ENCODE data around the gene YOD1.

YOD1 gene

DNA sequence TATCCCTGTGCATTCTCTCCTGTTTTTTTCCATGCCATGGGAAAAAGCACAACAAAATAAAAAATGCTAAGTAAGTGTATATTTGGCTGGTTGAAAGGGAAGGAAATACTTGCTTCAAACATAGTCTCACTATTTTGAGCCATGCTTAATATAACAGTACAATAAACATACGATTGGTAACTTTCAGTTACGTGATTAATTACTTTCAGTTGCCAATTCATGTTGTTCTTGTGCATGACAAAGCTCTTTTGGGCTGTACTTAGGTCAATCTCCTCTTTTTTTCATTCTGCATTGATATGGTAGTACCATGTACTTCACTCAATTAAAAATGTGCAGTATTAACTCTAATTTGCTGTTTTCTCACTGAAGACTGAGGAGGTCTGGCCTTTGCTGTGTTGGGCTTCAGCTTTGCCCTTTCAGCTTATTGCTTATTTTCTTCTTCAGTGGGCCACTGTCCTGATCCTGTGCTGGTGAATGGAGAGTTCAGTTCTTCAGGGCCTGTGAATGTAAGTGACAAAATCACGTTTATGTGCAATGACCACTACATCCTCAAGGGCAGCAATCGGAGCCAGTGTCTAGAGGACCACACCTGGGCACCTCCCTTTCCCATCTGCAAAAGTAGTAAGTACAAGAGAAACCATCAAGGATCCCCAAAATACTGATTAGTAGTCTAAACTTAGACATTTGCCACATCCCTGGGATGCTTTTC is 40.3 kb upstream of the YOD1 start:
- Histone ChIP-seq H3K4me3 (replicated peaks; ENCODE audit: insufficient read depth, low read length) (no peak overlapping the region), H3K27ac (replicated peaks) (no peak overlapping the region), H3K27me3 (ENCODE audit: insufficient read depth, poor library complexity, severe bottlenecking) (no peaks in the 10 kb centered on the region)
- TF ChIP-seq REST (IDR thresholded peaks at IDR 0.05; ENCODE audit: insufficient replicate concordance, low read depth) (no peak), GABPA (IDR thresholded peaks at IDR 0.05; ENCODE audit: low read depth) (no peak), SPI1 (IDR thresholded peaks at IDR 0.05; ENCODE audit: borderline replicate concordance, low read depth) (no peak), CTCF (IDR thresholded peaks at IDR 0.05; ENCODE audit: insufficient read depth, low read length) (no peak), POLR2AphosphoS5 (IDR thresholded peaks at IDR 0.05; ENCODE audit: low read depth) (no peak)
- no peak for DNase-seq (ENCODE audit: low read depth in 1 of 2, low spot score in 1 of 2)

GRCh38 chr1:207089627-207090355 is 38.8 kb upstream of the YOD1 start:
- Histone ChIP-seq H3K27ac (replicated peaks) (no peak overlapping the region), H3K4me3 (replicated peaks; ENCODE audit: insufficient read depth, low read length) (no peak overlapping the region), H3K27me3 (ENCODE audit: insufficient read depth, poor library complexity, severe bottlenecking) (no peaks in the 10 kb centered on the region)
- DNase-seq (ENCODE audit: low read depth in 1 of 2, low spot score in 1 of 2) = no peak
- TF ChIP-seq GABPA (IDR thresholded peaks at IDR 0.05; ENCODE audit: low read depth) = no peak
- TF ChIP-seq REST (IDR thresholded peaks at IDR 0.05; ENCODE audit: insufficient replicate concordance, low read depth) = no peak
- no peak for TF ChIP-seq POLR2AphosphoS5 (IDR thresholded peaks at IDR 0.05; ENCODE audit: low read depth)
- no peak for TF ChIP-seq SPI1 (IDR thresholded peaks at IDR 0.05; ENCODE audit: borderline replicate concordance, low read depth)
- no peak for TF ChIP-seq CTCF (IDR thresholded peaks at IDR 0.05; ENCODE audit: insufficient read depth, low read length)

DNA sequence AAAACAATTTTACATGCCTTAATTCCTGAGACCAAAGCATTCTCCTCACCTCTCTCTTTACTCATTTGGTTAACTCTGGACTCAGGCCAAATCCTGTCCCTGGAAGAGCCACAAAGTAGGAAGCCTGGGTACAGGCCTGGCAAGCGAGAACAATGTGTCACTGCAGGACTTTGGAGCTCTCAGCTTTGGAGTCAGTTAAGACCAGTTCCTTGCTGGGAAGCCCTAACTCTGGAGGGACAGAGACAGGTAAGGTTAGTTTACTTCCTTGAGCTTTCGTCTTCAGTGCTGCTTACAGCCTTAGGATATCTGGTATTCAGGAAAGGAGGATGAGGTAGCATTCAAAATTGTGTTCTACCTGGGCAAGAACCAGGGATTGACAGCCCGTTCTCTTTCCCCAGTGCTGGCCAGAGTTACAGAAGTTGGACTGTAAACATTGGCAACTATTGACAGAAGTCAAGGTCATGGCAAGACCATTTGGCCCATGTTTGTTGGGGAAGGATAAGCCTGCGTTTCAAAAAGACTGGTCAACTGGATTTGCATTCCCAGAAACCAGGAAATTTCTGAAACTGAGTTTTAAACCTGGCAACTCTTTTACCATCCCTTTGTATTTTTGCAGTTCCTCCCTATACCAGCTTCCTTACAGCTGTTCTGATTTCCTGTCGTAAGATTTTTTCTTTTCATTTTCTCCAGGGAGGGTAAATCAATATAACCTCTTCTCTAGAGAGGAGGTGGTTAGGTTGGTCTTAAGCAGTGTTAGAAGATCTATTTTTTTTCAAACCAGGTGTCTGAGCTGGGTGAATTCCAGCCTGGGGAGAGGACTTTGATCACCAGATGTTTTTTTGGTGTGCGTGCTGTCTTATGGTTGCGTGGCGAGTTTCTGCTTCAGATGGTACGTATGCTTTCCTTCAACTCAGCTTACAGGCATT is 38.0 kb upstream of the YOD1 start, which contains the start of gene C4BPB:
C4BPB (plus strand) TSS at position 160 of the 926 bp plus-strand sequence; CDS start at position 832, 672 bp downstream.
- Histone ChIP-seq H3K27me3 (ENCODE audit: insufficient read depth, poor library complexity, severe bottlenecking) (no peaks in the 10 kb centered on the region), H3K27ac (replicated peaks) (no peak within 1 kb of the TSS), H3K4me3 (replicated peaks; ENCODE audit: insufficient read depth, low read length) (no peak within 1 kb of the TSS)
- DNase-seq (ENCODE audit: low read depth in 1 of 2, low spot score in 1 of 2) = no peak
- TF ChIP-seq GABPA (IDR thresholded peaks at IDR 0.05; ENCODE audit: low read depth) = no peak

GRCh38 chr1:207088161-207088560 is 37.2 kb upstream of the YOD1 start:
- TF ChIP-seq SPI1 (IDR thresholded peaks at IDR 0.05; ENCODE audit: borderline replicate concordance, low read depth) (no peak), GABPA (IDR thresholded peaks at IDR 0.05; ENCODE audit: low read depth) (no peak), CTCF (IDR thresholded peaks at IDR 0.05; ENCODE audit: insufficient read depth, low read length) (no peak), POLR2AphosphoS5 (IDR thresholded peaks at IDR 0.05; ENCODE audit: low read depth) (no peak), REST (IDR thresholded peaks at IDR 0.05; ENCODE audit: insufficient replicate concordance, low read depth) (no peak)
- Histone ChIP-seq H3K27me3 (ENCODE audit: insufficient read depth, poor library complexity, severe bottlenecking) (no peaks in the 10 kb centered on the region), H3K4me3 (replicated peaks; ENCODE audit: insufficient read depth, low read length) (no peak overlapping the region), H3K27ac (replicated peaks) (no peak overlapping the region)
- DNase-seq (ENCODE audit: low read depth in 1 of 2, low spot score in 1 of 2) = no peak
